Inflammatory macrophage treated with lipopolysaccharide for 1 hour (primary cell): ENCODE data around the gene USP10.

Experiments
- DNase-seq, 2 donors: peaks; one replicate each; pipeline ENCODE4 v3.0.0-alpha.2; 2020 to 2022

The USP10 gene

DNA sequence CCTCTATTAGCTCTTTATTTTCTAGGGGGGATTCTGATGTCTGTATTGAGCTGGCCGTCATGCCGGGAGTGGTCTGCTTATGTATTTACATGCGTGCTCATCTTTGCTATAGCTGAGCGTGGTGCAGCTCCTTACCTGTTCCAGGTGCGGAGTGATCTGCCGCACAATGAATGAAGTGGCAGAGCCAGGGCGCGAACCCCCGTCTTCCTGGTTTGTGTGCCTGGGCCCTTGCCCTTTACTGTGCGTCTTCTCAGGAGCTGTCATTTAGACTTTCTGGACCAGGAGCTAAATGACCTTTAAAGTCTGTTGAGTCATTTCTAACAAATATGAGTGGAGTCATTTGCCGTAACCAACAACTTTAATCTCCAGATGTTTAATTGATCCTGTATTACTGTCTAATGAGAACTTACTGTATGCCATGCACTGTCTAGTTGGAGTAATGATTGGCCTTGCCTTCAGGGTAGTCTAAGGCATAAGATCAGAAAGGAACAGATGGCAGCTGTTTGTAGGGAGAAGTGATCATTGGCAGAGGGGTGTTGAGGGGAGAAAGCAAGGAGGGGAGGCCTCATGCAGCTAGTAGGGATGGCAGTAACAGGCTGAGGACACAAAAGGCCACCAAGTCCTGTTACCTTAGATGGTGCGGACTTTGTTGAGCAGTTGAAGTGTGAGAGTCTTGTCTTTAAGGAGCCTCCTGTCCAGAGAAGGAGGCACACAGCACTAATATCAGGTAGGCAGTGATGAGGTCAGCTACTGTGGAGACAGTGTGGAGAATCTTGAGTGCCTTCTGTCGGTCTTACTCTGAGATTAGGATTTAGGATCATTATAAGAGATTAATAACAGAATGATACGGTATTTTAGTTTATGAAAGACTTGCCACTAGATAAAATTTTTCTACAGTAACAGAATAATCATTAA is 53.9 kb downstream of the USP10 start:
- DNase-seq, result no peak

DNA sequence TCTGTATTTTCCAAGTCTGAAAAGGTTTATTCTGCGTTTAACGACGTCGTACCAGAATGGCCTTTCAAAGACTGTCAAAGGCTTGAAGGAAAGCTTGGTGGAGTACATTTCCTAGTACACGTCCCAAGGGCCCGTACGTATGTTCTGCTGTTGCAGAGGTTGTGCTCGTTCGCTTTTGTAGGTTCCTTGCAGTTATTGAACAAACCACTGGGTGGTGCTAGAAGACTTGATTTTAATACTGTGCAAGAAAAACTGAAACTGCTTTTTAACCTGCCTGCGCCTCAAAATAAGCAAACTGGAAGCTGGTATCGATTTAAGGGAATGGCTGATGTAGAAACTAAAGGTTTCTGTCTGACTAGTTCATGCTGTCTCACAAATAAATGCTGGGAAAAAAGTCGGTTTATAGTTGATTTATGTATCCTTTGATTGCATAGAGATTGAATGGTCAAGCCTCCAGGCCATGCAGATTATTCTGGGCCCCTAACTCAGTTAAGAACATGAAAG is 54.6 kb downstream of the USP10 start:
- peak; percentile 73 to 95 for DNase-seq

DNA sequence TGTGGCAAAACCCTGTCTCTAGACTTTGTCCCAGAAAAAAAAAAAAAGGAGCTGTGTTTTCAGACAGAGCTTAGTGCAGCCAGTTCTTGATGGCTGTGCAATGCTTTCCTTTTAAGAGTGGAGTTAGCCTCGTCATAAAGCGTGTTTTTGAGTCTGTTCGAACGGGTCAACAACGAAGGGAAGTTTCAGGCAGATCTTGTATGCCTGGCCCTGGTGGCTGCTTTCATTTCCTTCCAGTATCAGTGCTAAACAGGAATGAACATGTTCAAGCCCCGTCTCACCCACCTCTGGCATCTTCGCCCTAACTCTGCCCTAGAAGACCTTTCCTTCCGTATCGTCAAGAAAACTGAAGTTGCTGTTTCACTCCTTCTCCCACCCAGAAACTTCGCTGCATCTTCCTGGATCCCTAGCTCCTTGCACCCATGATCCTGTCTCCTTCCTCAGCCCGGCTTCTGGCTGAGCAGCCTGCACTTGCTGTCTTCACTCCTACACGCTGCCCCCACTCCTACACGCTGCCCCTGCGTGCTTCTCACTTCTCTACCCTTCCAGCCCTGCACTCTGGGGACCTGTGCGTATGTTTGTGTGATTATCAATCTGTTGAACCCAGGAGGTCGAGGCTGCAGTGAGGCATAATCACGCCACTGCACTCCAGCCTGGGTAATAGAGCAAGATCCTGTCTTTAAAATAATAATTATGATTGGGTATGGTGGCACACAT is 55.3 kb downstream of the USP10 start:
- DNase-seq, result no peak

DNA sequence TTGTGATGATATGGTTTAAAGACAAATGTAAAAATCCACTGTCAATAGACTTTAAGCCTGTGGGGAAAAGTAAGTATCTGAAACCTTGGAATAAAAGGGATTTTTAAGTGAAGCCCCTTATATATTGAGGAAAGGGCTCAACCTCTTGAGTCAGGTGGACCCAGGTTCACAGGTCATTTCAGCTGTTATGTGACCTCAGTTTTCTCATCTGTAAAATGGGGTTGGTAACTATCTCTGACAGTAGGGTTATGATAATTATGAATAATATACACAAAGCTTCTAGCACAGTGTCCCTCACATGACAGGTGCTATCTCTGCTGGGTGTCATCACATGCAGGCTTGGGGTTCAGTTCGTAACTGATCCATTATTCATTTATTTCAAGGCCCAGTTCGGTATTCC is 57.0 kb downstream of the USP10 start:
- DNase-seq, result no peak

DNA sequence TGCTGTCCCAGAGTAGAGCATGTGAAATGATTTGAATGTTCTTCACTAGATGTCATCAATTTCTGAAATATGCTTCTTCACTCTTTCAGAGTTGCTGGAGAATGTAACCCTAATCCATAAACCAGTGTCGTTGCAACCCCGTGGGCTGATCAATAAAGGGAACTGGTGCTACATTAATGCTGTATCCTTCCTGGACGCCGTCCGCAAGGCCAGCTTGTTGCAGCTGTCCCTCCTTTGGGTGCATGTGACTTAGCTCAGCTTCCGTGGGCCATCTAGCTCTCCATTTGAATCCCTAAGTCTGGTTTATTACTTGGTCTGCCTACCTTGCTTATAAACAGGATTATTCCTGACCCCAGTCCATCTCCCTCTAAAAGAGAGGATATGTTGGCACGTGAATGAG is 58.8 kb downstream of the USP10 start:
- DNase-seq, result no peak

DNA sequence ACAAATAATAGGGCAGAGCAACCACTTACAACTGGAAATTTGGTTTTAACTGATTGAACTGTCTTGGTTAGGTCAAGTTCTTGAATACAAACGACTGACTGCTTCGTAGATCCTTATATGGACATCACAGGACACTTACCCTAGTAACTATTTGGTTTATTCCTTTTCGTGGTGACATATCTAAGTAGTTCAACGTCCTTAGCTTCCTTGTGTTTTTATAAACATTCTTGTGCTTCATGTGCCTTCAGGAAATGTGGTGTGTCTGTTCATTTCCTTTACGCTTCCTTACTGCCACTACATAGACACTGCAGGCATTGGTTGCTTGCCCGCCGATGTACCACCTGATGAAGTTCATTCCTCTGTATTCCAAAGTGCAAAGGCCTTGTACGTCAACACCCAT is 59.3 kb downstream of the USP10 start:
- DNase-seq, result no peak

DNA sequence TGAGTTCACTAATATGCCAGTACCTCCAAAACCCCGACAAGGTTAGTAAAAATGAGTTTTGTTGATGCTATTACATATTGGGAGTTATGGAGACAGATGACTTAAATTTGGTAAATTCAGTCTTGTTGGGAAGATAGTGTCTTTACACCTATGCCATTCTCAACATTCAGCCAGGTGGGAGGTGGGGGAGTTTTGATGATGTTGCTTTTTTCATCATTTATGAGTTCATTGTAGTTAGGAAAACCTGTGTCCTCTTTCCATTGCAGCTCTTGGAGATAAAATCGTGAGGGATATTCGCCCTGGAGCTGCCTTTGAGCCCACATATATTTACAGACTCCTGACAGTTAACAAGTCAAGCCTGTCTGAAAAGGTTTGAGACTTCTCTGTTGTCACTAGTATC is 60.1 kb downstream of the USP10 start:
- no peak for DNase-seq

DNA sequence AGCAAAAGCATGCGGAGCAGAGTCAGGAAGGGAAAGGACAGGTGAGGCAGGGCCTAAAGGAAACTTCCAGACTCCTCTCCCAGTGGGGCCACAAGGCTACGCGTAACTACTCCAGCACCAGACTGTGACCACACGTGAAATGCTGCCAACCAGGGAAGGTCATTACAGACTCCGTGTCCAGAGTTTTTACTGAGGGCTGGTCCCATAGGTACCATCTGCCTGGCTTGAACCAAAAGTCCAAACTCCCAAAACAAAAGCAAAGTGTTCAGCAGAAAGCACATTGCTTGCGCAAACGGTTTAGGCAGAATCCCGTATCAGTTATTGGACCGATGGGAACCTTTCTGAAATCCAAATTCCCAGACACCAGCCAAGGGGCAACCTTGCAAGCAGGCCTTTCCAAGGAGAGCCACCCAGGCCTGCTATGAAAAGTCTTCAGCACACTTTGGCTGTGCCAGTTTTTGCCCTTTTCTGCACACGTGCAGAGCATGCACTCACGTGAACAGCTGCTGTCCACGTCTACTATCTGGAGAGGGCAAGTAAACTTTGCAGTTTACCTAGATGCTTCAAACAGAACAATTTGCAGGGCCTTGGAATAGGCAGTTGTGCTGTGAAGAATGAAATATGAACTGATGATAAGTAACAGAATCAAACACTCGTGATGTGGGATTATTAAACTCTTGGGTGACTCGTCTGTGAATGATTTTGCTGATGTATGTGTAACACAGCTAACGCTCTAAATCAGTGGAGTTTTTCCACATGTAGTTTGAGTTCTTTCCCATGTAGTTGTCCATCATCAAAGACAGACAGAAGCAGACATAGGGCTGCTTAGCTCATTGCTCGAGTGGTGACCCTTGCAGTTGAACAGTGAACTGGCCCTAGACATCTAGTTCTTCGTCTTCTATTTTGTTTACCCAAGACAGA is 61.9 kb downstream of the USP10 start:
- no peak for DNase-seq

DNA sequence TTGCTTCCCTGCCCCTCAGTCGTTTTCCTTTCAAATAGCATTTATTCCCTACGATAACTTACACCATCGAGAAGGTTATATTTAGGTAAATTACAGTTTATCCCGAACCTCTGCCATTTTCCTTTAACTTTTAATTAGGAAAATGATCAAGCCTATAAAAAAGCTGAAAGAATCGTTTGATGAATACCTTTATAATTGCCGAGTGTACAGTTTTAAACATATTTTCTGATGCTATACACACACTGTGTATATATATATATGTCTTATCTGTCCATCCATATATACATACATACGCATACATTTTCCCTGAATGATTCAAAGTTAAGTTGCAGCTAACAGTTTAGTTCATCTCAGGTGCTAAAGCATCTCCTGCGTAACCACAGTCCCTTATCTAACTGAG is 63.4 kb downstream of the USP10 start:
- no peak for DNase-seq

DNA sequence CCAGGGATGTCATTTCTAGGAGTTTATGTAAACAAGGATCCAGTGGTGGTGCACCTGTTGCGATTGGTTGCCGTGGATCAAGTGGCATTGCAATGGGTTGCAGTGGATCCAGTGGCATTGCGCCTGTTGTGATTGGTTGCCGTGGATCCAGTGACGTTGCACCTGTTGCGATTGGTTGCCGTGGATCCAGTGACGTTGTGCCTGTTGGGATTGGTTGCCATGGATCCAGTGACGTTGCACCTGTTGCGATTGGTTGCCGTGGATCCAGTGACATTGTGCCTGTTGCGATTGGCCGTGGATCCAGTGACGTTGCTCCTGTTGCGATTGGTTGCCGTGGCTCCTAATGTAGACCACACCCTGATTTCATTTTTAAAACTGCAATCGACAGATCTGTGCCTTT is 63.8 kb downstream of the USP10 start:
- DNase-seq, result no peak

DNA sequence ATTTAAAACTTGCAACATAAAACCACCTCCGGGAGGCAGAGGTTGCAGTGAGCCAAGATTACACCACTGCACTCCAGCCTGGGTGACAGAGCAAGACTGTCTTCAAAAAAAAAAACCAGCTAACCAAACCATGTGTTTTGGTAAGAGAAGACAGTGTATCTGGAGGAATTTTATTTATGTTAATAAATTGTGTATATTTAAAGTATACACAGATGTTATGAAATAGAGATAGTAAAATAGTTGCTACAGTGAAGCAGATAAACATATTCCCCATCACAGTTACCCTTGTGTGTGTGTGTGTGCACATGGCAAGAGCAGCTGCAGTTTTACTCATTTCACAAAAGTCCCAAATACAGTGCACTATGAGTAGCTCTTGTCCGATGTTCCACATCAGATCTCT is 65.2 kb downstream of the USP10 start:
- DNase-seq, result no peak

DNA sequence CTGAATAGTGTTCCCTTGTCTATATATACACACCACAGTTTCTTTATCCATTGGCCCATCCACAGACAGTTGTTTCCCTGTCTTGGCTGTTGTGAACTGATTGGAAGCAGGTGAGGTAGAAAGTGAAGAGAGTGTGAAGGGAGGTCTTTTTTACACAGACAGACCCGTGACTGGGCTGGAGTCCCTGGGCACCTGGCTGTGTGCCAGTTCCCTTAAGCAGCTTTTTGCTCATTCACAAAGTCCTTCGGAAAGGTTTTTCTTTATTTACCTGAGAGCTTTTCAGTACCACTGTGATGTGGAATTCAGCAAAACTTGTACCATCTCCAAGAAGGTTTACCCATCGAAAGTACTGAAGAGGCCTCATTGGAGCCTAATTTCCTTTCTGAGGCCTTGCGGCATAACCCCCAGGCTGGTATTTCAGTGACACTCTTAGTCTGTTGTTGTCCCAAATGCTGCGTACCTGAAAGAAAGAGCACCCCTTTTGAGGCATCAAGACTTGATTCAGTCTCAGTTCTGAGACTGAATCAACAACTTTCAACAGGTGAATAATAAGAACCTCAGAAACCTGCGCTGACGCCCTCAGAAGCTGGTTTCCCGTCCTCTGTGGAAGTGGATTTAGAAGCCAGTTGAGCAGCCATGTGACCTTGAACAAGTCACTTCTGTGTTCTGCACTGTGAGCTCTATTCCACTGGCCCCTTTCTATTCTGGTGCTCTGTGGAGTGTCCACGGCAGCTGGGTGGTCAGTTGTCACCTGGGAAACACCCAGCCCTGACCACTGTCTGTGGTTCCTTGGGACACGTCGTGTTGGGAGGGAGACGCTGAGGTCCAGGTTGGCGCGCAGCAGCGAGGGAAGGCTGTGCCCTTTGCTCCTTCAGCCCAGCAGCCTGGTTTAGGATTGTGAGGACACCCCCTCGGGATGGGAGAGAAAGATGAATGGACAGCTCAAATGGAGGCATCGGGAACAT is 66.1 kb downstream of the USP10 start:
- no peak for DNase-seq

DNA sequence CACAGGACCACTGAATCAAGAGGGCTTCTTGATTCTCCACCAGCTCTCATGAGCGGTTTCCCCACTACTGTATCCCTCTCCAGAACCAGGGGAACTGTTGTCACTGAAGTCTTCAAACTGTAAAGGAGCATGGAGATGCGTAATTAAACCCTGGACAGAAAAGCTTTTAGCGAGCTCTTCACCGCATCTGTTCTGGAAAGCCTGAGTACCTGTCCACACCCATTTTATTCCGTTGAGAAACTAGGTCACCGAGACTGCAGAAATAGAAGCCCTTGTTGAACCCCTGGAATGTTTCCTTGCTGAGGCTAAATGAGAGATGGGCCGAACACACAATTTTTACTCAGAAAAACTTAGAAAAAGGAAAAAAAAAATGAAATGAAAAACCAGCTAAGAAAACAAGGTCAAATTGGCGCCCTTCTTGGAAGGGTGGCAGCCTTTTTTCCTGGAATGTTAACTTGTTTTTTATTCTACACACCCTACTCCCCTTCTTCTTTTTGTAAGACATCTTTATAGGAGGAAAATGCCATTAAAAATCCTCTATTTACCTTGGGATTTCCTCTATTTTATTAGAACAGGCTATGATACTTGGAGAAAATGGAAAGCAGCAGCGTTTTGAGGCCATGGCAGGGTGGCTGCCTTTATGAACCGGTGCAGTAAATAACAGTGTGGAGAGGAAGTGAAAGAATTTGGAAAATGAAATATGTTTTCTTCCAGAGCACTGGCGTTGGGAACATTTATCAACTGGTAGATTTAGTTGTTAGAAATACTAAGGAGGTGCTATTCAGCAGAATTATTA is 67.4 kb downstream of the USP10 start:
- DNase-seq, result no peak

DNA sequence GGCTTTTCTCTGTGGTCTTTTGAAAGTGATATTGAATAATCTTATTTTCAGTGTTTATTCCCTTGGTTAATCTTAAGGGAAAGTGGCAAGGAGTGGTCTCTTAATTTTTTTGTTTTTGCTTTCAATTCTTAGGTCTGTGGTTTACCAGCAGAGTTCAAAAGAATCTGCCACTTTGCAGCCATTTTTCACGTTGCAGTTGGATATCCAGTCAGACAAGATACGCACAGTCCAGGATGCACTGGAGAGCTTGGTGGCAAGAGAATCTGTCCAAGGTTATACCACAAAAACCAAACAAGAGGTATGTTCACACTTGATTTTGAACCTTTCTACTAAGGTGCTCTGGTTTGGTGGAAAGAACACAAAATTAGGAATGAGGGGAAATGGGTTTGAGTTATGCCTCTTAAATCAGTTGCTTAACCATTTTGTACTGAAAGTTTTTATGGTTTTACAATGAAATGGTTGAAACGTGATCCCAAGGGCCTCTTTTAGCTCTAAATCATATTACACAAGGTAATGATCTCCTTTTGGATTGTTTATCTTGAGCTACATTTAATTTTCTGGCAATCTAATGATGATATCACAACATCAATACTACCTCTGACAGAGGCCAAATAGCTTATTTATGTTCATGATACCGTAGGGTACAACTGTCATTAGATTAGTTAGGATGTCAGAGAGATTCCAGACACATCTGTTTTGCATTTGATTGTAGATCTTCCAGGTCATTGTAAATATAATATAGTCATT is 68.4 kb downstream of the USP10 start:
- no peak for DNase-seq

DNA sequence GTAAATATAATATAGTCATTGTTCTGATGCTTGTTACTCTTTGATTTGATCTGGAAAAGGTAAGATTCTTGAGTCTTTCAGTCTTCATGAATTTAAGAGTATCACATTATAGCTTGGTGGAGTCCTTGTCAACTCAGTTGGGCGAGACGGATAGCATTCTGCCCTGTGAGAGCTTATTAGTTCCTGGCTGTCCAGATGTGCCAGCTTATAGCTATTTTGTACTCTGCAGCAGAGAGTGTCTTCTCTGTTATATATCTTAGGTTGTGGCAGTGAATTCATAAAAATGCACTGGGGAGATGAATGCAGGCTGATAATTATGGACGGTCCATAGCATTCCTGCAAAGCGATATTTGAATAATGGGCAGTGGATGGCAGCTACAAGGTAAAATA is 69.0 kb downstream of the USP10 start:
- DNase-seq, result no peak

DNA sequence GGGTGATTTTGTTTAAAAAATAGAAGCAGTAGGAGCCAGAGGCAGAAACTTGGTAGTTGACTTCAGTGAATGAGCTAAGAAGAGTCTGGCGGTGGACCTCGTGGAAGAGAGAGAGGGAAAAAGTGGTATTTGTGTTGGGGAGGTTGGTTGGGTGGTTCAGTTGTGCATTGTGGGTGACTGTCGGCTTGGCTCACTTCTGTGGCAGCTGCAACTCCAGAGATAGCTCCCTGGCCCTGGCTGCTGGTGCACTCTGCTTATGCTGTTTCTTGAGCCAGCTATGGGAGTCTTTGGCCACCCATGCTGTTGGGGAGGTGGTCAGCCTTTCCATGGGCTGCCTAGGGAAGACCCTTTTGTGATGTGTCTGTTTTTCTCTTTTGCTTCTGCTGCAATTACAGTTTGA is 69.6 kb downstream of the USP10 start:
- no peak for DNase-seq

DNA sequence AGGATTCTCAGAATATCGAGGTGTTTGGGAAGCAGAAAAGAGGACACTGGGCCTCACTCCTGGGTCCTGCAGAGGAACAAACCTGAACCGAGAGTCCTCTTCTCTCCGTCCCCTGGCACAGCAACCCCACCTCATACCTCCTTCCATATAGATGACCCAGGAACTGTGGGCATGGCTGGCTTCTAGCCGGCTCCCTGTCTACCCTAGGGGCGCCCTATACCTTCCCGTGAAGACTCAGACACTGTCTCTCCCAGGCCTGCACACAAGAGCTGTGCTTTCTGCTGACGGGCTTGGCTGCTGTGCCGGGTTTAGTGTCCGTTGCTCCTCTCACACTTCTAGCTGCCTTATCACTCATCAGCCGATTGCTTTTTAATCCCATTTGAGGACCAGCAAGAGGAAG is 73.5 kb downstream of the USP10 start:
- no peak for DNase-seq

DNA sequence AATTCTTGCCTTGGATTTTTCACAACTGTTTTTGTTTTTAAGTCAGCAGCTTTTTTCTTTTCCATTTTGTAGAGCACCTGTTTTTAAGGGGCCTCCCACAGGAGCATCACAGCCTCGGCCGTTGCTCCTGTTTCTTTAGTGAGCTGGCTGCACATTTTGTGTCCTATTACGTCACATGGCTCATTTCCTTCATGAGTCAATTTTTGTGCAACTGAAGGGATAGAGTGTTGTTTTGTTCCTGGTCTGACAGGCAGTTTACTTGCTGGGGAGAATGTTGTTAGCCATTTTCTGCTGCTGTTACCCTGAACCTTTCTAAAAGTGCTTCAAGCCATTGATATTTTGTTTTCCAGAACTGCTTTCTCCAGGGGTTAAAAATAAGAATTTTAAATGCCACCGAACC is 75.0 kb downstream of the USP10 start:
- peak; percentile 70 to 71 for DNase-seq

DNA sequence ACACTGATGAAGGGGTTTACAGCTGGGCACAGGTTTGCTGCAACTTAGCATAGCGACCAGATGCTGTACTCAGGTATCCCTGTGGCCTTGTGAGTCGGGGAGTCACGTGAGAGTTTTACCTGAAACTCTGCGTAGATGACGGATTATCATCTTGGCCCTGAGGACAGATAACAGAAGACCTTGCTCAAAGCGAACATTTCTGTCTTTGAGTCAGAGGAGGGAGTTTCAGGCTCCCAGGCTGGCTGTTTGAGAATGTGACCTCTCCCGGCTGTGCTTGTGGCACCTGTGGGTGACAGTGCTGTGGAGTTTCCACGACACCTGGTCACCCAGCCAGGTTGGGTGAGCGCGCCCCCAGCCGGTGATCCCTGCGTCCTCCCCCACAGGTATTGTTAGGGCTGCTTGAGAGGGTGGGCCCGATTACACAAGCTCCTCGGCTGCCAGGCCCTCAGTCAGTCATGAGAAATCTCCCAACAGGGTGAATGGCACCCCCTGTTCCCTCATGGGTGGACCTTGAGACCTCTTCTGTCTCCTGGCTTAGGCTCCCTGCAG is 75.5 kb downstream of the USP10 start:
- DNase-seq, result no peak

DNA sequence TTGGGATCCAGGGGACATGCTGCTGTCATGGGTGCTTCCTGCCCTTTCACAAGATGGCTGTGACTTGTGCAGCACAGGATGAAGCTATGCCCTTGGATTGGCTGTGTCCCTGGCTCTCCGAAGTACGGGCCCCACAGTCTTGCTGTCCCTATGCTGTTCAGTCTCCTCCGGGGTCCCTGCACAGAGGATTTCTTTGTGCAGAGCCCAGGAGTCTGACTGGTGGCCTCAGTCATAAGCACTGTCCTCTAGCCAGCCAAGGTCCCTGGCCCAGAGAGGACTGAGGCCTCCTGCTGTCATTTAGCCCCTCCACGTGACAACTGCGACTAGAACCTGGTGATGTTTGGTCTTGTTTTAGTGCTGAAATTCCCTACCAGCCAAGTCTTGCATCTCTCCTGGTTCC is 77.6 kb downstream of the USP10 start:
- no peak for DNase-seq
